Right lobe of liver (tissue), 6 donors: ENCODE measurements around the gene PDE4C. TPM values are rescaled to one million over a fixed set of nuclear protein-coding genes. Genes with fewer than 3 reads are reported as not detected.
A peak's percentile ranks its signal among the peaks of the same experiment; 100 is the strongest.

Experiments
- ATAC-seq, 4 donors: fragments of 200-7000 bp; cut with Tn5 transposase; one replicate each; pipeline ENCODE4 v1.9.1; 2020; ENCODE audit warnings: mild to moderate bottlenecking in 4 of 4, moderate library complexity in 4 of 4
- DNase-seq, 3 donors: peaks; one replicate each; pipeline ENCODE4 v3.0.0-alpha.2; 2020
- H3K27ac ChIP-seq, 3 donors: fragments of 200-600 bp; one replicate each; pipeline ENCODE4 v1.8.0; 2022
- H3K27me3 ChIP-seq, 2 donors: fragments of 200-600 bp; one replicate each; pipeline ENCODE4 v1.8.0; 2022
- H3K36me3 ChIP-seq, 4 donors: fragments of 200-600 bp; sonication (generic) in 1 of 4; one replicate each; pipeline versions ENCODE4 v1.5.1 to v1.8.0; 2017 to 2022; ENCODE audit warnings: control low read depth in 1 of 4
- H3K4me1 ChIP-seq, 4 donors: fragments of 200-600 bp; sonication (generic) in 1 of 4; one replicate each; pipeline versions ENCODE4 v1.5.1 to v1.8.0; 2017 to 2022; ENCODE audit warnings: control low read depth in 1 of 4
- H3K4me3 ChIP-seq, 3 donors: fragments of 200-600 bp; one replicate each; pipeline ENCODE4 v1.8.0; 2022
- H3K9me3 ChIP-seq, 4 donors: fragments of 200-600 bp; sonication (generic) in 1 of 4; one replicate each; pipeline versions ENCODE4 v1.5.1 to v1.8.0; 2017 to 2022; ENCODE audit warnings: control low read depth in 1 of 4
- CTCF ChIP-seq, 4 donors: fragments of 200-600 bp in 3 of 4; fragments of 450-650 bp in 1 of 4; IDR thresholded peaks; one replicate each; pipeline versions ENCODE4 v1.5.1 to v1.8.0; 2016 to 2022; ENCODE audit warnings: antibody characterized with exemption in 4 of 4, mild to moderate bottlenecking in 2 of 4
- POLR2A ChIP-seq: fragments of 450-650 bp; IDR thresholded peaks from one replicate; pipeline ENCODE4 v1.6.1; 2017; ENCODE audit warnings: antibody characterized with exemption, mild to moderate bottlenecking
- WGBS: methylation state at CpG from one replicate; pipeline ENCODE4 v1.1.6; 2018; ENCODE audit warnings: low coverage, low lambda C conversion rate; ENCODE audit not compliant: insufficient coverage; ENCODE audit errors: missing lambda C conversion rate; 5-methylcytosine and 5-hydroxymethylcytosine counted together
- intact Hi-C, 2 donors: fragments of 100-400 bp; cut with DNase I; formaldehyde crosslinking; loops; one replicate each; pipeline versions ENCODE4 v1.11.2 to v1.14.1; 2022
- total RNA-seq, 6 experiments: library from RNA; depleted of rRNA in 2 of 6; stranded (reverse); fragments of >200 nt in 2 of 6; fragmentation: NEBNext Ultra II Directional in 3 of 6; extraction: Animal tissue kit (Norgen Biotek cat#: 25700) in 3 of 6; gene quantifications; one replicate each; pipeline versions ENCODE4 v1.1.0 to v1.2.4, GENCODE V29; 2016 to 2023
- donor health status: DM: no; HTN: yes; CAD: no.
- donor health status: DM: no; HTN: no; CAD: no.
- donor health status: DM: no; HTN: no; CAD: no.
- donor health status: DM: no; HTN: yes; CAD: no.
- donor health status: DM: no; HTN: yes; CAD: no.

Gene PDE4C
- total RNA-seq, 6 experiments from 2014 or later: 0.25 to 1.1 (median 0.57) TPM

GRCh38 chr19:18231775-18232174 lies 5.5 kb upstream of the PDE4C start:
- 34% methylated on average over 3 of the region's 4 CpGs for WGBS
- intact Hi-C loops: no loop called here
- Histone ChIP-seq H3K4me3 (no peak overlapping the region), H3K9me3 (no peaks in the 10 kb centered on the region), H3K4me1 (no peaks in the 10 kb centered on the region), H3K27ac (no peak overlapping the region), H3K36me3 (no peaks in the 10 kb centered on the region), H3K27me3 (no peaks in the 10 kb centered on the region)
- ATAC-seq (no peak), DNase-seq (no peak)
- no peak for TF ChIP-seq CTCF (IDR thresholded peaks at IDR 0.05)
- no peak for TF ChIP-seq POLR2A

GRCh38 chr19:18230941-18231734 lies 4.9 kb upstream of the PDE4C start:
- H3K36me3 ChIP-seq: no peaks in the 10 kb centered on the region
- H3K27ac ChIP-seq: no peak overlapping the region
- no peaks in the 10 kb centered on the region for H3K9me3 ChIP-seq
- ATAC-seq (peak in 3 of 4 donors; percentile 5 to 27 (median 19)), DNase-seq (no peak)
- no peaks in the 10 kb centered on the region for H3K27me3 ChIP-seq
- intact Hi-C loops: no loop called here
- 42% methylated on average over 6 of the region's 18 CpGs for WGBS
- no peak overlapping the region for H3K4me3 ChIP-seq
- TF ChIP-seq CTCF (IDR thresholded peaks at IDR 0.05) (no peak), POLR2A (no peak)
- H3K4me1 ChIP-seq: peaks cover 0 to 1% (median 0%) of the 10 kb centered on the region in 4 donors

GRCh38 chr19:18229915-18230314 lies 3.7 kb upstream of the PDE4C start:
- 71% methylated on average over 4 of the region's 4 CpGs for WGBS
- Histone ChIP-seq H3K4me3 (no peak overlapping the region), H3K36me3 (no peaks in the 10 kb centered on the region), H3K27me3 (peaks cover 0 to 8% of the 10 kb centered on the region in 2 donors), H3K27ac (no peak overlapping the region), H3K9me3 (no peaks in the 10 kb centered on the region), H3K4me1 (peaks cover 0 to 11% (median 2%) of the 10 kb centered on the region in 4 donors)
- TF ChIP-seq POLR2A (no peak), CTCF (IDR thresholded peaks at IDR 0.05) (no peak)
- DNase-seq: no peak
- intact Hi-C loops: no loop called here
- no peak for ATAC-seq

GRCh38 chr19:18229474-18229873 lies 3.2 kb upstream of the PDE4C start:
- intact Hi-C loops: no loop called here
- Histone ChIP-seq H3K9me3 (no peaks in the 10 kb centered on the region), H3K36me3 (no peaks in the 10 kb centered on the region), H3K4me1 (peaks cover 0 to 14% (median 4%) of the 10 kb centered on the region in 4 donors), H3K4me3 (no peak overlapping the region), H3K27me3 (peaks cover 0 to 9% of the 10 kb centered on the region in 2 donors), H3K27ac (no peak overlapping the region)
- DNase-seq: no peak
- TF ChIP-seq POLR2A (no peak), CTCF (IDR thresholded peaks at IDR 0.05) (peak; percentile 19 to 32 (median 22))
- no peak for ATAC-seq
- 71% methylated on average over 1 of the region's 5 CpGs for WGBS
